Measurements from ENCODE around the gene TLE5.

Gene TLE5

DNA sequence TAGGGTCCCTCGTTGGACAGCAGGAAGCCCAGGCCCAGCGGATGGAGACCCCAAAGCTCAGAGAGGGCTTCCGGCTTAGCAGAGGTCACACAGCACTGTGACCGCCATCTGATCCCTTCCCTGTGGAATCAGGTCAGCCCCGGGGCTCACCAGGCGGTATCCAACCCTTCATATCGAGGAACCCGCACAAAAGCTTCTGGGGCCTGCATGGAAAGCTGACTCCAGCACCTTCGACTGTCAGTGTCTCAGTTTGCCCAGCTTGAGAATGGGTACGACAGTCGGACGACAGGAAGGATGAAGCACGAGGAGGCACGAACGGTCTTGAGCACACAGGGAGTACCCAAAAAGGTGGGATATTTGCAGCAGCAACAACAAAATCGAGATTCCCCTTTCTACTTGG lies 2.6 kb downstream of the TLE5 start:
- TF ChIP-seq ISL1 (CRISPR knock-in tag; IDR thresholded peaks at IDR 0.05) (no peak), TSHZ2 (CRISPR knock-in tag; IDR thresholded peaks at IDR 0.05) (no peak), CSRNP3 (CRISPR knock-in tag; IDR thresholded peaks at IDR 0.05) (no peak), PATZ1 (CRISPR knock-in tag; IDR thresholded peaks at IDR 0.05; ENCODE audit: borderline replicate concordance) (no peak), ZC3H10 (CRISPR knock-in tag; IDR thresholded peaks at IDR 0.05) (no peak), ZNF70 (CRISPR knock-in tag; IDR thresholded peaks at IDR 0.05) (no peak), ESRRG (CRISPR knock-in tag; IDR thresholded peaks at IDR 0.05) (no peak), CSDC2 (CRISPR knock-in tag; IDR thresholded peaks at IDR 0.05) (no peak), CREB5 (CRISPR knock-in tag; IDR thresholded peaks at IDR 0.05; ENCODE audit: low read depth) (no peak), ZFP3 (CRISPR knock-in tag; IDR thresholded peaks at IDR 0.05) (no peak), BACH2 (CRISPR knock-in tag; IDR thresholded peaks at IDR 0.05; ENCODE audit: borderline replicate concordance) (no peak), ZFP30 (CRISPR knock-in tag; IDR thresholded peaks at IDR 0.05) (no peak), SNAI2 (CRISPR knock-in tag; IDR thresholded peaks at IDR 0.05) (no peak), TCF4 (CRISPR knock-in tag; IDR thresholded peaks at IDR 0.05; ENCODE audit: borderline replicate concordance) (no peak), ARNTL (CRISPR knock-in tag; IDR thresholded peaks at IDR 0.05; ENCODE audit: borderline replicate concordance, low read depth) (no peak), ZNF8 (CRISPR knock-in tag; IDR thresholded peaks at IDR 0.05) (no peak), POU6F1 (CRISPR knock-in tag; IDR thresholded peaks at IDR 0.05; ENCODE audit: borderline replicate concordance, low read depth) (no peak), PPARA (CRISPR knock-in tag; IDR thresholded peaks at IDR 0.05; ENCODE audit: borderline replicate concordance) (no peak)

DNA sequence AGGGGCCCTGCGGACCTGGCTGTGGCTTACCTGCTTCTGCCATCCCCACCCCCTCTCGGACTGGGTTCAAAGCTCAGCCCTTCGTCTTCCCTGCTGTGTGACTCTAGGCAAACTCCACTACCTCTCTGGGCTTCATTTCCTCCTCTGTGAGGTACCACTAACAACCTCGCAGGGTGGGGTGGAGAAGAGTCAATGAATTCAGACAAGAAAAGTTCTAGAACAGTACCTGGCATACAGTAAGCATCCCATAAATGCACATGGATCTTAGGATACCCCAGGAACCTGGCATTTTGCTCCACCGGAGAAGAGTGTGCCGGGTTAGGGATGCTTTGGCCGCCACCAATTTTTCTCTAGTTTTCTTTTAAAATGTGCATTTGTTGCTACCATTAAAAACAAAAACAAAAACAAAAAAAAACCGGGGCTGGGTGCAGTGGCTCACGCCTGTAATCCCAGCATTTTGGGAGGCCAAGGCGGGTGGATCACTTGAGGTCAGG lies 3.4 kb downstream of the TLE5 start:
- ATAC-seq, result no peak
- TF ChIP-seq CSRNP3 (CRISPR knock-in tag; IDR thresholded peaks at IDR 0.05) (no peak), TOX (CRISPR knock-in tag; IDR thresholded peaks at IDR 0.05; ENCODE audit: borderline replicate concordance) (no peak), PPARA (CRISPR knock-in tag; IDR thresholded peaks at IDR 0.05; ENCODE audit: borderline replicate concordance) (no peak), TSHZ2 (CRISPR knock-in tag; IDR thresholded peaks at IDR 0.05) (no peak), CREB5 (CRISPR knock-in tag; IDR thresholded peaks at IDR 0.05; ENCODE audit: low read depth) (no peak), ZNF70 (CRISPR knock-in tag; IDR thresholded peaks at IDR 0.05) (no peak), RARB (CRISPR knock-in tag; IDR thresholded peaks at IDR 0.05) (no peak), POU6F1 (CRISPR knock-in tag; IDR thresholded peaks at IDR 0.05; ENCODE audit: borderline replicate concordance, low read depth) (no peak), ZNF8 (CRISPR knock-in tag; IDR thresholded peaks at IDR 0.05) (no peak), ZFP30 (CRISPR knock-in tag; IDR thresholded peaks at IDR 0.05) (no peak), BACH2 (CRISPR knock-in tag; IDR thresholded peaks at IDR 0.05; ENCODE audit: borderline replicate concordance) (no peak), SNAI2 (CRISPR knock-in tag; IDR thresholded peaks at IDR 0.05) (no peak)

More for the DNA sequence above, 2.6 kb downstream of the TLE5 start:
- ATAC-seq, result no peak

All from SK-N-SH treated with all-trans-retinoic acid at 6 μM for 48 hours (cell line).